ENCODE measurements around the gene SCAMP5.

SCAMP5 gene

GRCh38 chr15:74963213-74963612 is 32.1 kb upstream of the SCAMP5 start:
- no peak for TF ChIP-seq CTCF (IDR thresholded peaks at IDR 0.05; ENCODE audit: low read depth, low read length, missing control alignments)
- in situ Hi-C loops (cut with HindIII; ENCODE audit: low sequenced_read_pairs) = no loop called here
- no peak for DNase-seq (ENCODE audit: low read depth)
- no peak overlapping the region for H3K4me3 ChIP-seq (ENCODE audit: low read depth, low read length)

- TF ChIP-seq CTCF (IDR thresholded peaks at IDR 0.05; ENCODE audit: low read depth, low read length, missing control alignments) = no peak
- in situ Hi-C loops (cut with HindIII; ENCODE audit: low sequenced_read_pairs) = no loop called here
- H3K4me3 ChIP-seq (ENCODE audit: low read depth, low read length) = no peak overlapping the region
- DNase-seq (ENCODE audit: low read depth) = no peak
These were observed 30.6 kb upstream of the SCAMP5 start for GRCh38 chr15:74964794-74965193.

- H3K4me3 ChIP-seq (ENCODE audit: low read depth, low read length) = no peak overlapping the region
- no peak for DNase-seq (ENCODE audit: low read depth)
- TF ChIP-seq CTCF (IDR thresholded peaks at IDR 0.05; ENCODE audit: low read depth, low read length, missing control alignments) = no peak
- in situ Hi-C loops (cut with HindIII; ENCODE audit: low sequenced_read_pairs) = no loop called here
These were observed 27.7 kb upstream of the SCAMP5 start for GRCh38 chr15:74967670-74968069.

GRCh38 chr15:74976159-74976558 is 19.2 kb upstream of the SCAMP5 start:
- in situ Hi-C loops (cut with HindIII; ENCODE audit: low sequenced_read_pairs) = no loop called here
- DNase-seq (ENCODE audit: low read depth) = no peak
- no peak overlapping the region for H3K4me3 ChIP-seq (ENCODE audit: low read depth, low read length)
- no peak for TF ChIP-seq CTCF (IDR thresholded peaks at IDR 0.05; ENCODE audit: low read depth, low read length, missing control alignments)

GRCh38 chr15:74977599-74977998 is 17.8 kb upstream of the SCAMP5 start:
- DNase-seq (ENCODE audit: low read depth) = no peak
- TF ChIP-seq CTCF (IDR thresholded peaks at IDR 0.05; ENCODE audit: low read depth, low read length, missing control alignments) = no peak
- in situ Hi-C loops (cut with HindIII; ENCODE audit: low sequenced_read_pairs) = no loop called here
- no peak overlapping the region for H3K4me3 ChIP-seq (ENCODE audit: low read depth, low read length)

- no peak overlapping the region for H3K4me3 ChIP-seq (ENCODE audit: low read depth, low read length)
- in situ Hi-C loops (cut with HindIII; ENCODE audit: low sequenced_read_pairs) = no loop called here
- TF ChIP-seq CTCF (IDR thresholded peaks at IDR 0.05; ENCODE audit: low read depth, low read length, missing control alignments) = no peak
- DNase-seq (ENCODE audit: low read depth) = no peak
These were observed 17.3 kb upstream of the SCAMP5 start for GRCh38 chr15:74978077-74978476.

- DNase-seq (ENCODE audit: low read depth) = no peak
- TF ChIP-seq CTCF (IDR thresholded peaks at IDR 0.05; ENCODE audit: low read depth, low read length, missing control alignments) = no peak
- H3K4me3 ChIP-seq (ENCODE audit: low read depth, low read length) = no peak overlapping the region
- in situ Hi-C loops (cut with HindIII; ENCODE audit: low sequenced_read_pairs) = no loop called here
These were observed 16.9 kb upstream of the SCAMP5 start for GRCh38 chr15:74978503-74978902.

Measured in astrocyte of the cerebellum (primary cell).